NCI-H345 treated with DMSO at 0.1 percent for 48 hours (cell line): ENCODE data around the gene COL19A1.
"Not testable (repeated sequence)": the region's sequence is repeated elsewhere in the genome, so short reads cannot be mapped to it uniquely, and the experiment has no call there.

ENCODE experiments used
- DNase-seq: peaks from one replicate; lab custom pipeline; 2025; ENCODE audit not compliant: unreplicated experiment; lab: John Stamatoyannopoulos, UW

The COL19A1 gene

DNA sequence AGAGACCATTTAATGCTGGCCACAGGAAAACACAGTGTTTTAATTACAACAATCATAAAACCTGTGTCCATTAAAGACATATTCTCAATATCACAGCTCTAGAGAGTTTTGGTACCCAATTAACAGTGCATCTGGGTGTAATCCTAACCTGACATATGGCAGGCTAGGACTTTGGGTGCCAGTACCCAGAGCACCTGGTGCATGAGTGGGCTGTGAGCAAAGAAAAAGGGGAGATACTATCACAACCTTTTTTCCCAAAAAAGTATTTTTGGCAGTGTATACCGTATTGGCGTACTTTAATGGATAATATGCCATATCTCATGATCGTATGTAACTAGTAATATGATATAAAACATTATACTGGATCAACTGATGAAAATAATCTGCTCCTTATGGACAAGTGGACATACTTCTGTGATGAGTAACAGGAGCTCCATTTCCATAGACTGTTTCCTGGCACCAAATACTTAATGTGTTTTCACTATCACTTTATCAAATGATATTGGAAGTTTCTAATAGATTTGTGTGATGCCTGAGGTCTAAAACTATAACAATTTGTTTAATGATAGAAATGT lies 91.7 kb downstream of the COL19A1 start:
- DNase-seq, result no peak

DNA sequence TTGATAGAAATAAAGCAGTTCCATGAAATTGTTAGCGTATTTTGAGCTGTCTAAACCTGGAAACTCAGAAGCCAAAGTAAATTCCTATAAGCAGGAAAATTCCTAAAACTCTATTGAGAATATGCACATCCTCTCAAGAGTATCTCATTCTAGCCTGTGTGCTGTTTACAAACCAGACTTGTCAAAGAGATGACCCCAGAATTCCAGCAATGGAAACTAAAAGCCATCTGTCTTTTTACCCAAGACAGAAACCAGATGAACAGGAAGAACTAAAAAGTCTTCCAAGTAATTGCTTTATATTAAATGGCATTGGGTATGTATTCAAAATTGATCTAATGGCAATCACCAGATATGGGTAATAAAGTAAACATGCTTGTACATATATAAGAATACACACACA lies 92.6 kb downstream of the COL19A1 start:
- no peak for DNase-seq

DNA sequence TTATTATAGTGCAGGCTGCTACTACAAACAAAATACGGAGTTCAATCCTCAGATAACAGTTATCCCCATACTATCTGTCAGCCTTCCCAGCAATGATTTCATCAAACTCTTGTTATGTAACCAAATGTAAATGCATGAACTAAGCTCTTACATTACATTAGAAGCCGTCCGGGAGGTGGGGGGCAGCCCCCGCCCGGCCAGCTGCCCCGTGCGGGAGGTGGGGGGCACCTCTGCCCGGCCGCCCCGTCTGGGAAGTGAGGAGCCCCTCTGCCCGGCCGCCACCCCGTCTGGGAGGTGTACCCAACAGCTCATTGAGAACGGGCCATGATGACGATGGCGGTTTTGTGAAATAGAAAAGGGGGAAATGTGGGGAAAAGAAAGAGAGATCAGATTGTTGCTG lies 99.6 kb downstream of the COL19A1 start:
- DNase-seq, result not testable (repeated sequence)

DNA sequence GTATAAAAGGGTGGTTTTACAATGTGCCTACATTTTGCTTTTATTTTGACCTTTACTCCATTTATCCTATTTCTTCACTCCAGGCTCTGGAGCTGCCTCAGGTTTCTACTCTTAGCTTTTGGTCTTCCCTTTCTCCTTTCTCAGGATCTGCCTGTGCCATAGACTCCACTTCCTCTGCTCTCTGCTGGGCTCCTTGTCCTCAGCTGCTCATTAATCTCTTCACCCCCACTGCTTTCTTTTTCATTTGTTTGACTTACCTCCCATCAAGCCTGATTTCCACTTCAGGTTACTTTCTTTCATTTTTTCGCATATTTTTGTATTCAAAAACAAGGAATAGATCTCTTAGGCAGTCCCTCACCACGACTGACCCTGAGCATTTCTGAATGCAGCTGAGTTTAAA lies 106.8 kb downstream of the COL19A1 start:
- DNase-seq, result no peak

DNA sequence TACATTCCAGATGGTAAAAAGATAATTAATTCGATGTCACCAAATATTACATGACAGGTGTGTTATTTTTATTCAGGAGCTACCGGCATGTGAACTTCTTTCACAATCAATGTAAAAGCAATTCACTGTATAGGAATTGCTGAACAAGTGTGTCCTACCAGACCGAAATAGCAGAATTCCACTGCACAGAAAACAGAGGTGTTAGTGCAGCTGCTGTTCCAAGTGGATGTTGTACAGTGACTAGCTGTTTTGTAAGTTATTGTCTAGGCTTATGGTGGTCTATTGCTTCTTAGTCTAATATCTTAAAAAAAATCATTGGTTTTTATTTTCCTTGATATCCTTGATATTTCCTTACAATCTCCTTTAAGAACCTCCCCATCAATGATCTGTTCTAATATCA lies 107.4 kb downstream of the COL19A1 start:
- DNase-seq, result no peak

DNA sequence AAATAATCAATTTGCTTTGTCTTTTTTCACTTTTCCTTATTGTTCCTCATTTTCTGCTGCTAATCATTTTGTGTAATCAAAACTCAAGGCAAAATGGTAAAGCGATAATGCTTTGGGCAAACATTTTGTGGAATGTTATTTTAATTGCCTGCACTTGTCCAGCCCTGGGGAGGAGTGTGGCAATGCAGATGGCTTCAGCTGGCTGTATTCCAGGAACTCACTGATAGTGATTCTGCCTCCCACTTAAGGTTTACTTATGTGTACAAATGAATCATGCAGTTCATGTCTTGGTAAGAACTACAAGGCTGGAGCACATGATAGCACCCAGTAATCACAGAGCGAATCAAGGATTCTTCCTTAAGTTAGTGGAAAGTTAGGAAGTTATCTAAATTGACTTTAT lies 107.8 kb downstream of the COL19A1 start:
- peak; percentile 50 for DNase-seq

DNA sequence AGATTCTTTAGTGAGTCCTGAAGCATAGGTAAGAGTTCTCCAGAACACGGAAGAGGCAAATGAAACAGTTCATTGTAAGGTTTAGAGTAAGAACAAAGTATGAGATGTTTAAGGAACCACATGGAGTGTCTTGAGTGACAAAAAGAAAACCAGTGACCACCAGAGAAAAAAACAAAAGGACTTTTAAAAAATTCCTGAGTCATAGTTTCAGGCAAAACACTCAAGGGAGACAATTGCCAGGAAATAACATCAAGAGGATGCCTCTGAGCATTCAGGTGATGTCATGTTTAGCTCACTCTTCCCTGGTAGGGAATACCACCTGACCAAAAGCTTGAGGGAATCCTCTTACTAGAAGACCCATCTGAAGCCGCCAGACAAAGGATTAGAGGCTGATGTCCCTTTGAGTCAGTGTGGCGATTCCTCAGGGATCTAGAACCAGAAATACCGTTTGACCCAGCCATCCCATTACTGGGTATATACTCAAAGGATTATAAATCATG lies 110.3 kb downstream of the COL19A1 start:
- DNase-seq, result no peak

DNA sequence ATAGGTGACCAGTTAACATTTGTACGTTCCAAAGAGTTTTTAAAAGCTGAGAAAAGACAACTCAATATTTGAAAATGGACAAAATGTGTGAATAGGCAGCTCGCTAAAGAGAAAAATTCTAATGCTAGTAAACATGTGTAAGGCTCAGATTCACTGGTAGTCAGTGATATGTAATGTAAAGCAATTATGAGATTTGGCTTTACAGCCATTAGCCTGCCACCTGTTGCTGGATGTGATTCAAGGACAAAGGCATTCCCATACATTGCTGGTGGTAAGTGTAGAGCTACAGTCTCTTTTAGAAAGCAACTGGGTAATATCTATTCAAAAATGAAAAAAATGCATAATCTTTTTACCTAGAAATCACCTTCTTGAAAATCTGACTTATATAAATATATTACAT lies 114.3 kb downstream of the COL19A1 start:
- DNase-seq, result no peak

DNA sequence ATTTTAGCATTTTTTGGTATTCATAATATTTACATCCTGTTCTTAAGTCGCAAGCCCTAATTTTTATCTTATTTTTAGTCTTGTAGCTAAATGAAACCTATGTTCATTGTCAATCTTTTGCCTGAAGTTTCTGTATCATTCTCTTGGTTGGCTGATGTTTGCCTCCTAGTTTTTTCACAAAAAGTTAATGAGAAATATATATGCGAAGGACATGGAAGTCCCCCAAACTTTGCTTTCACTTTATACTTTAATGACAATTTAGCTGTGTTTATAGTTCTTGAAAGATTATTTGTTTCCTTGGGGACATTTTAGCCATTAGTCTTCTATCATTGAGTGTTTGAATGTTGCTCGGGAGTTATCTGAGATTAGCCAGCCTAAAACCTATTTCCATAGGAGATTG lies 118.2 kb downstream of the COL19A1 start:
- DNase-seq, result no peak

DNA sequence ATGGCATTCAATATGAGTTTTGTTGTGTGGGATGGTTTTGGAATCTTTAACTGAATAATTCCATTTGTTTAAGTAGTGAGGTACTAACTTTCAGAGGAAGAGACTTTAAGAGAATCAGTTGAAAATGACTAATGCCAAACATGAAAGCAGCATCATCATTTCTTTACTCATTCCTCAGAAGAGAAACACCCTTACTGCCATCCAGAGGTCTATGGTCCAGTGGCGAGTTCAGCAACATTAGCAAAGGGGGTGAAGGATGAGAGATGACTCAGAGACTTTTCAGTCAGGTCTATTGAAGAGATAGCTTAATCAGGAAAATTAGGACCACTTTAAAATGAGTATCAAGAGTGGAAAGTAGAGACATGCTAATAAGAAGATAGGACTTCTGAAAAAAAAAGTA lies 118.8 kb downstream of the COL19A1 start:
- no peak for DNase-seq

DNA sequence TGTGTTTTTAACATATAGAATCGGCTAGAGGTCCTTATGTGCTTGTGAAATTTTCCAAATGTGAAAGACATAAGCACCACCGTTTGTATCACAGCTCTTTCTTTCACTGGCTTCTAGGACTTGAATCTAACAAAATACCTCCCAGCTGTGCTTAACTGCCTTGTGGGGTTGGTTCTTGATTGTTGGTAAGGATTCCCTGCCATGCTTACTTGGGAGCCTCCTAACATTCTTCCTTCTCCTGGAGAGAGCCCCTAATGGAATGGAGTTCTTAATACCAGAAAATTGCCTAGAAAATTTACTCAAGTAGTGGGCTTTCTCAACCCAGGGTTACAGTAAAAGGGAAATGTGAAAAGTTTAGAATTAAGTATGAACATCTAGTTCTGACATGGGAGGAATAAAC lies 121.2 kb downstream of the COL19A1 start:
- no peak for DNase-seq

DNA sequence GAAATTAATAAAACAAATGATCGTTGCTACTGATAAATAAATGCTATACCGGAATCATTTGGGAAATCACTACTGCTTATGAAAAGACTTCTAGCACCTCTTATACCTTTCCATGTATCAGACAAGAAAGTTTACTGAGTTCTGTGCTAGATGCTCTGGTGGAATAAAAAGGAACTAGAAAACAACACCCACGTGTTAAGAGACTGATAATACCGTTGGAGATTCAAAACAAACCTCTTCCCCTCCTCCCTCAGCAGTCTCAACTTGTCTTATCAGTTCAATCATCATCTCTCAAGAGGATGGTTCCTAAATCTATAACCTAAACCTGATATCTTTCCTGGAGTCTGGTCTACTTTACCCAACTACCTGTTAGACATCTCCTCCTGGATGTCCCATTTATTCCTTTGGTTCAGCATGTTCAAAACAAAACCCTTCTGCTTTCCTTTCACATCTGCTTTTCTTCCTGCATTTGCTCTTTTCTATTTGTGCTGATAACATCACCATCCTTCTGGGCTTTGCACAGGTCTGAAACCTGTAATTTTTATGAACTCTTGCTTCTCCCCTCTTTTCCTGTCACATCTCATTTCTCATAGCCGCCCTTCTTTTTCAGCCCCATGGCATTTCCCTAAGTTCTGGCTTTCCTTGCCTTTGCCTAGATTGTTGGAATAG lies 122.2 kb downstream of the COL19A1 start:
- DNase-seq, result no peak

DNA sequence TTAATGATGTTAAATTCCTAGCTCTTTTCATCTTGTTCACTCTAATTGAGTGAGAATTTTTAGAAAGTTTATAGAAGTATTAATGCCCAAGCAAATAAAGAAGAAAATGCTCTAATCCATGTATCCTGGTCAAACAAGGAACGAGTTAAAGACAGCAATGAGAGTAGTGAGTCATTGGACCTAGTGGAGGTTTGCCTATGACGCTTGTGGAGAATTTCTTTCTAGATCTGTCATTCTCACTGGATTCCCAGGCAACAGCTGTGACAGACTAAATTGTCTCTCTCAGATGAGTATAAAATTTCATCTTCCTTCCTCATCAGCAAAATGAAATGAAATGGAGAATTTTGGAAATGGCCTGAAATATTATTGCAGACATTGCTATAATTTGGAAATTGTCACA lies 127.9 kb downstream of the COL19A1 start:
- no peak for DNase-seq

DNA sequence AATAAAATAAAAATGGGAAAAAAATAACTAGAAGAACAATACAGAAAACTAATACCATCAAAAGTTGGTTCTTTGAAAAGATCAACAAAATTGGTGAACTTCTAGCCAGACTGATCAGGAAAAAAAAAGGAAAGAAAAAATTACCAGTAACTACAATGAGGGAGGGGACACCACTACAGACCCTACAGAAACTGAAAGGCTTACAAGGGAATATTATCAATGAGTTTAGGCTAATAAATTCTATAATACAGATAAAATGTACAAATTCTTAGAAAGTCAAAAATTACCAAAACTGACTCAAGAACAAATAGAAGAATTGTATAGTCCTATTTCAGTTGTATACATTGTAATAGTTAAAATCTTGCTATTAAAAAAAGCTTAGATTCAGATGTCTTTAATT lies 141.8 kb downstream of the COL19A1 start:
- DNase-seq, result no peak

DNA sequence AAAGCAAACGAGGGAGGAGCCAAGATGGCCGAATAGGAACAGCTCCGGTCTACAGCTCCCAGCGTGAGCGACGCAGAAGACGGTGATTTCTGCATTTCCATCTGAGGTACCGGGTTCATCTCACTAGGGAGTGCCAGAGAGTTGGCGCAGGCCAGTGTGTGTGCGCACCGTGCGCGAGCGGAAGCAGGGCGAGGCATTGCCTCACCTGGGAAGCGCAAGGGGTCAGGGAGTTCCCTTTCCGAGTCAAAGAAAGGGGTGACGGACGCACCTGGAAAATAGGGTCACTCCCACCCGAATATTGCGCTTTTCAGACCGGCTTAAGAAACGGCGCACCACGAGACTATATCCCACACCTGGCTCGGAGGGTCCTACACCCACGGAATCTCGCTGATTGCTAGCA lies 144.0 kb downstream of the COL19A1 start:
- DNase-seq, result not testable (repeated sequence)

DNA sequence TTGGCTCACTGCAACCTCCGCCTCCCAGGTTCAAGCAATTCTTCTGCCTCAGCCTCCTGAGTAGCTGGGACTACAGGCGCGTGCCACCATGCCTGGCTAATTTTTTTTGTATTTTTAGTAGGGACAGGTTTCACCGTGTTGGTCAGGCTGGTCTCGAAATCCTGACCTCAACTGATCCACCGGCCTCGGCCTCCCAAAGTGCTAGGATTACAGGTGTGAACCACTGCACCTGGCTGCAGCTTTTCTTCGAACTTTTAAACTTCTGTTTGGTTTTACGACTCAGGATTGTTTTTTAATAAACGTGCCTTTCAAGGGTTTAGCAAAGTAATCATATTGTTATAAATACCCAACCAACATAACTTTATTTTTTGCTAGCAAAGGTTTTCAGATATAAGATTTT lies 156.8 kb downstream of the COL19A1 start:
- not testable (repeated sequence) for DNase-seq

DNA sequence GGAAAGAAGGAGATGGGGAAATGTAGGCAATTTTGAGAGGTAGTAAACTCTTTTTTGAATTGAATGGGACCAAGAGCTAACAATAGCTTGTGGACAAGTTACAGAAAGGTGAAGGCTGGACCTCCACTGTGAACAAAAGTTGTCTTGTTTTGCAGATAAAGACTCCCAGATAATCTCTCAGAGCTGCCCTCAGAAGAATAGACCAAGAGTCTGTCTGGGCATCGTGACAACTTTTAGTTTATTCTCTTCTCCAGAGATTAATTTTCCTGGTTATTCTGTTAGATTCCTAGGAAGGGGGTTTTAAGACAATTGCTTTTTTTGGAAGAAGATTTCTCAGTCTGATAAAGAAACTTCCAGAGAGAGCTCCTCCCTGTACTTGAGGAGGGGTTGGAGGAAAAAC lies 161.9 kb downstream of the COL19A1 start:
- DNase-seq, result no peak

DNA sequence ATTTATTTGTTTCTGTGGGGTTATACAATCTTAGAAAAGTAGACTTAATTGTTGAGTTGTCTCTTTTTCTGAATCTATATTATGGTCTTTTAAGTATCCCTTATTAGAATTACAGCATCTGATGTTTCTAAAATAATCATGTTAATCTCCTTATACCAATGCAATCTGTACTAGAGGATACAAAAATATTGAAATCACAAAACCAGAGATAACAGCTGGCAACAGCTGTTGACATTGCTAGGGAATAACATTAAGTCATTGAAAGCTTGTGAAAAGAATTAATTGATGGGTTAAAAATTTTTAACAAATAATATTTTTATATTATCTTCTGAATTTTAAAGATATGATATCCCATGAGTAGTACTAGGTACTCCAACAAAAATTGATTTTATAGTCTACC lies 162.6 kb downstream of the COL19A1 start:
- DNase-seq, result no peak

DNA sequence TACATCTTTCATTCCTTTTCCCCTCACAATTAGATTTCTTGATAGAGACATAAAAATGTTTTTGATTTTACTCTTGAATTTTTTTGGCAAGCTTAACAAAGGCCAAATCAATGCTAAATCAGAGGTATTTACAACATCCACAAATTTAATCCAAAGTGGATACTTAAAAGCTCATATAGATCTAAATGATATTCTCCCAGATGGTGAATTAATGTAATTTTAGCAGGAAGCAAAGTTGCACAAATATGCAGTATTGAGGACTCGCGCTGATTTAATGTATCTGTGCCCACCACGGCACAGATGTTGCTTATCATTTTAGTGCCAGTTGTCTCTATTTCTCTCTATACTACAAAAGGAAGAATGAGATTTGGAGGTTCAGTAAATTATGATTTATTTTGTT lies 167.4 kb downstream of the COL19A1 start:
- no peak for DNase-seq

DNA sequence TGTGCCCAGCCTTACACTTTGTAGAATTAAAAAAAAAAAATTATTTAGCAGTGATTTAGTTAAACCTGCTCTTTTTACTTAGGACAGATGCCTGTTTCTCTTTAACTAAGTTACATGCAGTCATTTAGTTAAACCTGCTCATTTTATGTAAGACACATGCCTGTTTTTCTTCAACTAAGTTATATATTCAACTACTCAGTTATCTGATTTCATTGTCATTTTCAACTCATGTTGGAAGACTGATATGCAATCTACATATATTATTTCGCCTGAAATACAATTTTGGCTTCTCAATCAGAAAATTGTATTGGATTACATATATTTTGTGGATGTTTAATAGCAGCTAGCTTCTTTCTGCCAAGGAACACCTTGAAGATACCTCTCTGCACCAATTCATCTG lies 171.1 kb downstream of the COL19A1 start:
- no peak for DNase-seq

DNA sequence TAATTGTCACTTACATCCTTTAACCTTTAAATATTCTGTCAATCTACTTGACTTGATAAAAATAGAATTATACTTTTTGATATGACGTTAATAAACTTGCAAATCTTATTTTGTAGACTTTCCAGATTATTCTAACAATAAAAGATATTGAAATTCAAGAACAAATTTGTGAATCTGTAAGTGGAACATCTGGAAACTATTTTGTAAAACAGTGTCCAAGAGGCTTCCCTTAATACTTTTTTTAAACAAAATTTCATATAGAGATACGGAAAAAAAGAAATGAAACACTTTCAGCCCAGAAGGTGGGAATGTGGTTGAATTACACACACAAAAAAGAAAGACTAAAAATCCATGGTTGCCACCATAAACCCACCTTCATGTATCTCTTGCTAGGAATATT lies 174.4 kb downstream of the COL19A1 start:
- DNase-seq, result no peak

DNA sequence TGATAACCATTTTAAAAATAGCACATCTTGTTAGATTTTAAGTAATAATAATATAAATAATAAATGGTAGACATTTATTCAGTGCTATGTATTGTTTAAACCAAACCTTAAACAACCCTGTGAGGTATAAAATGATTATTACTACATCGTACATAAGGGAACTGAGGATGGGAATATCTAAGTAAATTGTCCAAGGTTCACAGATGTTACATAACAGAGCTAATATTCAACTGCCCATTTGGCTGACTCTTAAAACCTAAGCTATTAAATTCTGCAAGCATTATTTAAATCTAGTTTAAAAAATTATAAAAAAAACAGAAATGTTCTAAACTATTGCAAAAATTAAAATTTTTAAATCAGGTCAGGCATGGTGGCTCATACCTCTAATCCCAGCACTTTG lies 175.1 kb downstream of the COL19A1 start:
- no peak for DNase-seq

DNA sequence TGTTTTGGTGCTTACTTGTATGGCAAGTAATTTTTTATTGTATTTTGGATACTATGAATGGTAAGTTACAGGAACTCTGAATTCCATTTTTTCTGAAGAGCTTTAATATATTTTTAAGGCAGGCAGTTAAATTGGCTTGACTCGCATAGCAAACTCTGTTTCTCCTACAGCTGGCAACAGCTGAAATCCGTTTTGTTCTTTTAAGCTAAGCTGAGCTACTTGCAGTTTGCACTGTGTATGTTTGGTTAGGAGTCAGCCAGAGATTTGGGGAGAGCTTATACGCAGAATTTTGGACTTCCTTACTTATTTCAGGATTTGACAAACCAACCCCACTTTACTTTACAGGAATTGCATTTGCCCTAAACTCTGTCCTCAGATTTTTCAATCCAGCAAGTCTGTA lies 179.1 kb downstream of the COL19A1 start:
- DNase-seq, result no peak
